ENCODE data around the gene TRPV2.

Gene TRPV2

GRCh38 chr17:16380640-16381495 is 34.5 kb upstream of the TRPV2 start, which contains the start of gene UBB:
UBB (plus strand) TSS chr17:16381091; CDS start chr17:16381908, 817 bp downstream.
- Histone ChIP-seq H3K9me3 (ENCODE audit: control insufficient read depth, insufficient read depth, low read length) (no peaks in the 10 kb centered on the region), H3F3A (ENCODE audit: control insufficient read depth, insufficient read depth) (peaks cover 33% of the 10 kb centered on the region), H3K27ac (ENCODE audit: low read depth, low read length) (peak within 1 kb of the TSS; percentile 58), H4K20me1 (ENCODE audit: control insufficient read depth, insufficient read depth, low read depth, low read length) (peaks cover 6% of the 10 kb centered on the region), H3K4me3 (ENCODE audit: low read length) (peak within 1 kb of the TSS; percentile 78), H3K9me2 (replicated peaks; ENCODE audit: control insufficient read depth, low read length) (no peaks in the 10 kb centered on the region), H3K4me1 (ENCODE audit: control insufficient read depth, low read length) (peaks cover 39% of the 10 kb centered on the region), H3K27me3 (ENCODE audit: control insufficient read depth, low read length) (no peaks in the 10 kb centered on the region), H3K4me2 (ENCODE audit: low read length) (peak within 1 kb of the TSS; percentile 78), H3K36me3 (ENCODE audit: control insufficient read depth, low read length) (peaks cover 32% of the 10 kb centered on the region), H3K79me2 (ENCODE audit: control insufficient read depth, low read length) (peaks cover 27% of the 10 kb centered on the region)
- peak; percentile 40 for TF ChIP-seq CTCF (IDR thresholded peaks at IDR 0.05; ENCODE audit: low read depth, low read length, poor library complexity, severe bottlenecking)
- TF ChIP-seq EZH2phosphoT487 (IDR thresholded peaks at IDR 0.05; ENCODE audit: borderline replicate concordance, low read length) = no peak

GRCh38 chr17:16381496-16381820 is 33.9 kb upstream of the TRPV2 start:
- Histone ChIP-seq H3K4me3 (ENCODE audit: low read length) (peak overlapping the region; percentile 78), H3K79me2 (ENCODE audit: control insufficient read depth, low read length) (peaks cover 27% of the 10 kb centered on the region), H3K27me3 (ENCODE audit: control insufficient read depth, low read length) (no peaks in the 10 kb centered on the region), H3K36me3 (ENCODE audit: control insufficient read depth, low read length) (peaks cover 32% of the 10 kb centered on the region), H3K4me1 (ENCODE audit: control insufficient read depth, low read length) (peaks cover 44% of the 10 kb centered on the region), H3F3A (ENCODE audit: control insufficient read depth, insufficient read depth) (peaks cover 33% of the 10 kb centered on the region), H3K27ac (ENCODE audit: low read depth, low read length) (peak overlapping the region; percentile 58), H3K4me2 (ENCODE audit: low read length) (peak overlapping the region; percentile 78), H3K9me3 (ENCODE audit: control insufficient read depth, insufficient read depth, low read length) (no peaks in the 10 kb centered on the region), H4K20me1 (ENCODE audit: control insufficient read depth, insufficient read depth, low read depth, low read length) (peaks cover 6% of the 10 kb centered on the region), H3K9me2 (replicated peaks; ENCODE audit: control insufficient read depth, low read length) (no peaks in the 10 kb centered on the region)
- TF ChIP-seq EZH2phosphoT487 (IDR thresholded peaks at IDR 0.05; ENCODE audit: borderline replicate concordance, low read length) (no peak), CTCF (IDR thresholded peaks at IDR 0.05; ENCODE audit: low read depth, low read length, poor library complexity, severe bottlenecking) (no peak)

- TF ChIP-seq EZH2phosphoT487 (IDR thresholded peaks at IDR 0.05; ENCODE audit: borderline replicate concordance, low read length) = no peak
- Histone ChIP-seq H3K27ac (ENCODE audit: low read depth, low read length) (no peak overlapping the region), H3K4me3 (ENCODE audit: low read length) (peak overlapping the region; percentile 12; the same call in 1 of the 2 replicates), H3K9me2 (replicated peaks; ENCODE audit: control insufficient read depth, low read length) (no peaks in the 10 kb centered on the region), H4K20me1 (ENCODE audit: control insufficient read depth, insufficient read depth, low read depth, low read length) (peaks cover 6% of the 10 kb centered on the region), H3K79me2 (ENCODE audit: control insufficient read depth, low read length) (peaks cover 27% of the 10 kb centered on the region), H3K4me2 (ENCODE audit: low read length) (peak overlapping the region; percentile 28), H3K27me3 (ENCODE audit: control insufficient read depth, low read length) (no peaks in the 10 kb centered on the region; the same call in 1 of the 2 replicates), H3F3A (ENCODE audit: control insufficient read depth, insufficient read depth) (peaks cover 31% of the 10 kb centered on the region), H3K36me3 (ENCODE audit: control insufficient read depth, low read length) (peaks cover 32% of the 10 kb centered on the region), H3K9me3 (ENCODE audit: control insufficient read depth, insufficient read depth, low read length) (no peaks in the 10 kb centered on the region), H3K4me1 (ENCODE audit: control insufficient read depth, low read length) (peaks cover 51% of the 10 kb centered on the region)
Measured at GRCh38 chr17:16383216-16383615, 32.2 kb upstream of the TRPV2 start.

GRCh38 chr17:16383772-16384287 is 31.5 kb upstream of the TRPV2 start:
- H3K27me3 ChIP-seq (ENCODE audit: control insufficient read depth, low read length) = no peaks in the 10 kb centered on the region; the same call in 1 of the 2 replicates
- no peaks in the 10 kb centered on the region for H3K9me2 ChIP-seq (replicated peaks; ENCODE audit: control insufficient read depth, low read length)
- H3K79me2 ChIP-seq (ENCODE audit: control insufficient read depth, low read length) = peaks cover 27% of the 10 kb centered on the region
- H3F3A ChIP-seq (ENCODE audit: control insufficient read depth, insufficient read depth) = peaks cover 27% of the 10 kb centered on the region
- peaks cover 51% of the 10 kb centered on the region for H3K4me1 ChIP-seq (ENCODE audit: control insufficient read depth, low read length)
- peak overlapping the region; percentile 28 for H3K4me2 ChIP-seq (ENCODE audit: low read length)
- no peak overlapping the region for H3K27ac ChIP-seq (ENCODE audit: low read depth, low read length)
- H3K4me3 ChIP-seq (ENCODE audit: low read length) = no peak overlapping the region
- H3K9me3 ChIP-seq (ENCODE audit: control insufficient read depth, insufficient read depth, low read length) = no peaks in the 10 kb centered on the region
- H3K36me3 ChIP-seq (ENCODE audit: control insufficient read depth, low read length) = peaks cover 32% of the 10 kb centered on the region
- H4K20me1 ChIP-seq (ENCODE audit: control insufficient read depth, insufficient read depth, low read depth, low read length) = peaks cover 6% of the 10 kb centered on the region
- TF ChIP-seq EZH2phosphoT487 (IDR thresholded peaks at IDR 0.05; ENCODE audit: borderline replicate concordance, low read length) = no peak
- no peak for TF ChIP-seq CTCF (IDR thresholded peaks at IDR 0.05; ENCODE audit: low read depth, low read length, poor library complexity, severe bottlenecking)
